ENCODE measurements around the gene DDTL.
A peak's percentile ranks its signal among the peaks of the same experiment; 100 is the strongest.
"Not testable (repeated sequence)": the region's sequence is repeated elsewhere in the genome, so short reads cannot be mapped to it uniquely, and the experiment has no call there.

Gene DDTL

GRCh38 chr22:23966568-23966967 is at the start of gene DDTL:
DDTL (plus strand) TSS chr22:23966888; CDS start chr22:23966915, 27 bp downstream.
- H3K4me1 Mint-ChIP-seq (ENCODE audit: low read depth) = peaks cover 17% of the 10 kb centered on the region
- not testable (repeated sequence) for DNase-seq, H3K27me3 Mint-ChIP-seq, H3K9me3 Mint-ChIP-seq, H3K27ac Mint-ChIP-seq, H3K4me3 Mint-ChIP-seq
- H3K36me3 Mint-ChIP-seq (ENCODE audit: low read depth) = peaks cover 26% of the 10 kb centered on the region

- Mint-ChIP-seq H3K27ac (peak overlapping the region; percentile 65), H3K4me1 (ENCODE audit: low read depth) (peaks cover 13% of the 10 kb centered on the region), H3K36me3 (ENCODE audit: low read depth) (peaks cover 74% of the 10 kb centered on the region)
- not testable (repeated sequence) for H3K9me3 Mint-ChIP-seq, H3K27me3 Mint-ChIP-seq, DNase-seq, H3K4me3 Mint-ChIP-seq
Measured at GRCh38 chr22:23920267-23920611, 46.4 kb upstream of the DDTL start.

- DNase-seq, H3K4me3 Mint-ChIP-seq: not testable (repeated sequence)
Measured at GRCh38 chr22:23921586-23922201, 45.0 kb upstream of the DDTL start.

GRCh38 chr22:23922921-23923320 is 43.8 kb upstream of the DDTL start:
- no peak for DNase-seq
- Mint-ChIP-seq H3K36me3 (ENCODE audit: low read depth) (peaks cover 88% of the 10 kb centered on the region), H3K9me3 (peaks cover 6% of the 10 kb centered on the region), H3K4me1 (ENCODE audit: low read depth) (peaks cover 6% of the 10 kb centered on the region), H3K27ac (peak overlapping the region; percentile 59), H3K4me3 (no peak overlapping the region), H3K27me3 (no peaks in the 10 kb centered on the region)

More at GRCh38 chr22:23921586-23922201, 45.0 kb upstream of the DDTL start:
- not testable (repeated sequence) for H3K27me3 Mint-ChIP-seq; H3K27ac Mint-ChIP-seq; H3K4me1 Mint-ChIP-seq (ENCODE audit: low read depth); H3K9me3 Mint-ChIP-seq
- peaks cover 86% of the 10 kb centered on the region for H3K36me3 Mint-ChIP-seq (ENCODE audit: low read depth)

GRCh38 chr22:23925020-23925606 is 41.6 kb upstream of the DDTL start:
- Mint-ChIP-seq H3K36me3 (ENCODE audit: low read depth) (peaks cover 92% of the 10 kb centered on the region), H3K27ac (no peak overlapping the region)
- no peak for DNase-seq

GRCh38 chr22:23926561-23926960 is 40.1 kb upstream of the DDTL start:
- Mint-ChIP-seq H3K4me3 (no peak overlapping the region), H3K4me1 (ENCODE audit: low read depth) (peaks cover 7% of the 10 kb centered on the region), H3K36me3 (ENCODE audit: low read depth) (peaks cover 94% of the 10 kb centered on the region), H3K27ac (no peak overlapping the region), H3K9me3 (peaks cover 10% of the 10 kb centered on the region), H3K27me3 (no peaks in the 10 kb centered on the region)
- DNase-seq = no peak

More at GRCh38 chr22:23925020-23925606, 41.6 kb upstream of the DDTL start:
- Mint-ChIP-seq H3K9me3 (peaks cover 6% of the 10 kb centered on the region), H3K4me1 (ENCODE audit: low read depth) (peaks cover 6% of the 10 kb centered on the region), H3K27me3 (no peaks in the 10 kb centered on the region), H3K4me3 (no peak overlapping the region)

- Mint-ChIP-seq H3K27ac (no peak overlapping the region), H3K9me3 (no peaks in the 10 kb centered on the region), H3K36me3 (ENCODE audit: low read depth) (no peaks in the 10 kb centered on the region), H3K27me3 (no peaks in the 10 kb centered on the region), H3K4me1 (ENCODE audit: low read depth) (no peaks in the 10 kb centered on the region), H3K4me3 (no peak overlapping the region)
- DNase-seq = no peak
Measured at GRCh38 chr22:23938328-23939016, 28.2 kb upstream of the DDTL start.

GRCh38 chr22:23939017-23939357 is 27.7 kb upstream of the DDTL start:
- Mint-ChIP-seq H3K27me3 (no peaks in the 10 kb centered on the region), H3K36me3 (ENCODE audit: low read depth) (no peaks in the 10 kb centered on the region), H3K9me3 (no peaks in the 10 kb centered on the region), H3K27ac (no peak overlapping the region), H3K4me3 (no peak overlapping the region), H3K4me1 (ENCODE audit: low read depth) (no peaks in the 10 kb centered on the region)
- no peak for DNase-seq

GRCh38 chr22:23940166-23940565 is 26.5 kb upstream of the DDTL start:
- H3K27me3 Mint-ChIP-seq; H3K36me3 Mint-ChIP-seq (ENCODE audit: low read depth); H3K4me1 Mint-ChIP-seq (ENCODE audit: low read depth): not testable (repeated sequence)

GRCh38 chr22:23947391-23947790 is 19.3 kb upstream of the DDTL start:
- H3K9me3 Mint-ChIP-seq; H3K27me3 Mint-ChIP-seq; H3K4me3 Mint-ChIP-seq; H3K27ac Mint-ChIP-seq; DNase-seq; H3K4me1 Mint-ChIP-seq (ENCODE audit: low read depth); H3K36me3 Mint-ChIP-seq (ENCODE audit: low read depth): not testable (repeated sequence)

More at GRCh38 chr22:23940166-23940565, 26.5 kb upstream of the DDTL start:
- not testable (repeated sequence) for H3K9me3 Mint-ChIP-seq, H3K4me3 Mint-ChIP-seq, DNase-seq, H3K27ac Mint-ChIP-seq

- H3K27me3 Mint-ChIP-seq; DNase-seq; H3K9me3 Mint-ChIP-seq; H3K4me1 Mint-ChIP-seq (ENCODE audit: low read depth); H3K4me3 Mint-ChIP-seq; H3K27ac Mint-ChIP-seq; H3K36me3 Mint-ChIP-seq (ENCODE audit: low read depth): not testable (repeated sequence)
Measured at GRCh38 chr22:23949764-23950163, 16.9 kb upstream of the DDTL start.

- H3K9me3 Mint-ChIP-seq; H3K4me3 Mint-ChIP-seq; H3K27ac Mint-ChIP-seq; DNase-seq; H3K4me1 Mint-ChIP-seq (ENCODE audit: low read depth); H3K27me3 Mint-ChIP-seq; H3K36me3 Mint-ChIP-seq (ENCODE audit: low read depth): not testable (repeated sequence)
Measured at GRCh38 chr22:23951383-23951782, 15.3 kb upstream of the DDTL start.

- H3K4me1 Mint-ChIP-seq (ENCODE audit: low read depth); DNase-seq; H3K4me3 Mint-ChIP-seq; H3K27ac Mint-ChIP-seq; H3K9me3 Mint-ChIP-seq; H3K36me3 Mint-ChIP-seq (ENCODE audit: low read depth); H3K27me3 Mint-ChIP-seq: not testable (repeated sequence)
Measured at GRCh38 chr22:23952794-23953405, 13.8 kb upstream of the DDTL start.

GRCh38 chr22:23953485-23953884 is 13.2 kb upstream of the DDTL start:
- H3K27me3 Mint-ChIP-seq; H3K9me3 Mint-ChIP-seq; DNase-seq; H3K4me3 Mint-ChIP-seq; H3K4me1 Mint-ChIP-seq (ENCODE audit: low read depth); H3K27ac Mint-ChIP-seq; H3K36me3 Mint-ChIP-seq (ENCODE audit: low read depth): not testable (repeated sequence)
